CD4-positive, alpha-beta T cell (primary cell): ENCODE results near the gene ETV4. TPM values are rescaled to one million over a fixed set of nuclear protein-coding genes. Genes with fewer than 3 reads are reported as not detected.
"Not testable (repeated sequence)": the region's sequence is repeated elsewhere in the genome, so short reads cannot be mapped to it uniquely, and the experiment has no call there.

Source experiments
- ATAC-seq: fragments of 200-7000 bp; cut with Tn5 transposase; one replicate; pipeline ENCODE4 v1.10.0; 2022; ENCODE audit warnings: mild to moderate bottlenecking; ENCODE audit not compliant: poor library complexity
- CTCF ChIA-PET: fragments of 350-600 bp; sonication (Branson Sonifier 250); formaldehyde crosslinking; loops from one replicate; lab custom pipeline; 2021; ENCODE audit warnings: antibody characterized with exemption, inconsistent platforms; lab: Charles Lee
- POLR2A ChIA-PET: fragments of 350-600 bp; sonication (Branson Sonifier 250); formaldehyde crosslinking; loops from one replicate; lab custom pipeline; 2021; ENCODE audit warnings: antibody characterized with exemption, inconsistent platforms; lab: Charles Lee
- DNase-seq, 14 experiments: peaks; one replicate each; pipeline ENCODE4 v3.0.0-alpha.2; 2013 to 2020; ENCODE audit warnings: mixed read lengths in 2 of 14
- H3K27ac ChIP-seq, 2 donors: one replicate each; pipeline versions ENCODE4 v1.5.1 to v1.7.0; 2013; ENCODE audit warnings: low read length in 2 of 2, low read depth in 1 of 2, mild to moderate bottlenecking in 1 of 2
- H3K27me3 ChIP-seq, 2 experiments: 1 replicate in 1 of 2; 2 replicates in 1 of 2; pipeline versions ENCODE4 v1.6.1 to v1.7.0; 2013; ENCODE audit warnings: low read length in 2 of 2, control low read depth in 1 of 2, mild to moderate bottlenecking in 1 of 2, moderate library complexity in 1 of 2; ENCODE audit not compliant: insufficient read depth in 2 of 2, control insufficient read depth in 1 of 2
- H3K36me3 ChIP-seq: one replicate; pipeline ENCODE4 v1.6.1; 2013; ENCODE audit warnings: low read length, control low read depth; ENCODE audit not compliant: insufficient read depth
- H3K4me1 ChIP-seq: one replicate; pipeline ENCODE4 v1.6.1; 2013; ENCODE audit warnings: low read length, control low read depth; ENCODE audit not compliant: insufficient read depth
- H3K4me3 ChIP-seq: one replicate; pipeline ENCODE4 v1.5.1; 2013; ENCODE audit warnings: mild to moderate bottlenecking, low read length, moderate library complexity
- H3K9me3 ChIP-seq, 2 experiments: 1 replicate in 1 of 2; 2 replicates in 1 of 2; pipeline versions ENCODE4 v1.6.1 to v1.7.0; 2013; ENCODE audit warnings: low read length in 2 of 2, mild to moderate bottlenecking in 2 of 2, control low read depth in 1 of 2, moderate library complexity in 1 of 2; ENCODE audit not compliant: control insufficient read depth in 1 of 2, insufficient read depth in 1 of 2
- H3K27ac Mint-ChIP-seq: one replicate; pipeline ENCODE4 v1.8.0; 2020; ENCODE audit warnings: mixed read lengths
- H3K27me3 Mint-ChIP-seq: one replicate; pipeline ENCODE4 v1.8.0; 2021; ENCODE audit warnings: mixed read lengths
- H3K36me3 Mint-ChIP-seq: one replicate; pipeline ENCODE4 v1.8.0; 2021; ENCODE audit warnings: low read depth, mixed read lengths
- H3K4me1 Mint-ChIP-seq: one replicate; pipeline ENCODE4 v1.8.0; 2021; ENCODE audit warnings: low read depth, mixed read lengths
- H3K4me3 Mint-ChIP-seq: one replicate; pipeline ENCODE4 v1.8.0; 2020; ENCODE audit warnings: mild to moderate bottlenecking, mixed read lengths
- H3K9me3 Mint-ChIP-seq: one replicate; pipeline ENCODE4 v1.8.0; 2020; ENCODE audit warnings: mixed read lengths
- intact Hi-C, 2 experiments: fragments of 100-400 bp; cut with DNase I in 1 of 2; cut with micrococcal nuclease in 1 of 2; formaldehyde crosslinking; loops; one replicate each; pipeline versions ENCODE4 v1.15.1 to v1.9.0; 2023 to 2025; cut with DNase I, micrococcal nuclease
- total RNA-seq, 174 experiments: library from RNA in 2 of 174; stranded (reverse) in 2 of 174; gene quantifications; one replicate each; pipeline ENCODE4 v1.2.3 and lab custom pipeline; 2021 to 2026
- TF ChIP-seq, protein P1 (sequence below): fragments of 200-600 bp; IDR thresholded peaks from one replicate; pipeline ENCODE4 v1.8.0; 2022; ENCODE audit warnings: antibody characterized with exemption, mild to moderate bottlenecking

Gene ETV4
- total RNA-seq, 2 experiments from 2014 or later: not detected

DNA sequence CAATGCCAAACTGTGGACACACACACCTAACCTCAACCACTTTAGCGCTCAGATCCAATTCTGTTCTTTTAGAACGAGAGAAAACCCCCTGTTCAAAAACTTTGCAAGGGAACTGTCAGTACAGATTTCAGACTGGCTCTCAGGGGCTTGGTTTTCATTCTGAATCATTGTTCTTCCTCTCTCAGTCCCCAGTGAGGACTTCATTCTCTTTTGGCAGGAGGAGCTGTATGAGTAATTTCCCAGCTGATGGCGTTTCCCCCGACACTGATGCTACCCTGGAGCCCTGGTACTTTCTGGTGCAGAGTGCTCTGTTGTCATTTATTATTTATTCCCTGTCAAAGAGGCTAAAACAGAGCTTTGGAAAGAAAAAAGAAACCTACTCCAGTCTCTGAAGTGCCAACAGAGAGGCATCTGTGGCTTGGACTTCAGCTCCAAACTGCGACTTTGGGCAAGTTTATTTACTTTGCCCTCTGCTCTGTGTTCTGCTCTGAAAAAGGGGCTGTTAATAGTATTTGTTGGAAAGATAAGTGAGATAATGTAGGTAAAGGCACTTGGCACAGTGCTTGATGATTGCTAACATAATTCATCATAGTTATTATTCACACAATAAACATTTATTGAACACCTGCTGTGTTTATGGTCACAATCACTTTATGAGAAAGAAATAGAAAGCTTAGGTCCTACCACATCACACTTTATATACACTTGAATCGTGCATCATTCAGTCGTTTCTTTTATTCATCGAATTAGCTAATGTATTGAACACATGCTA, 28.3 kb downstream of the ETV4 start:
- ChIA-PET POLR2A (no interaction called here), CTCF (no interaction called here)
- TF ChIP-seq, protein P1, sequence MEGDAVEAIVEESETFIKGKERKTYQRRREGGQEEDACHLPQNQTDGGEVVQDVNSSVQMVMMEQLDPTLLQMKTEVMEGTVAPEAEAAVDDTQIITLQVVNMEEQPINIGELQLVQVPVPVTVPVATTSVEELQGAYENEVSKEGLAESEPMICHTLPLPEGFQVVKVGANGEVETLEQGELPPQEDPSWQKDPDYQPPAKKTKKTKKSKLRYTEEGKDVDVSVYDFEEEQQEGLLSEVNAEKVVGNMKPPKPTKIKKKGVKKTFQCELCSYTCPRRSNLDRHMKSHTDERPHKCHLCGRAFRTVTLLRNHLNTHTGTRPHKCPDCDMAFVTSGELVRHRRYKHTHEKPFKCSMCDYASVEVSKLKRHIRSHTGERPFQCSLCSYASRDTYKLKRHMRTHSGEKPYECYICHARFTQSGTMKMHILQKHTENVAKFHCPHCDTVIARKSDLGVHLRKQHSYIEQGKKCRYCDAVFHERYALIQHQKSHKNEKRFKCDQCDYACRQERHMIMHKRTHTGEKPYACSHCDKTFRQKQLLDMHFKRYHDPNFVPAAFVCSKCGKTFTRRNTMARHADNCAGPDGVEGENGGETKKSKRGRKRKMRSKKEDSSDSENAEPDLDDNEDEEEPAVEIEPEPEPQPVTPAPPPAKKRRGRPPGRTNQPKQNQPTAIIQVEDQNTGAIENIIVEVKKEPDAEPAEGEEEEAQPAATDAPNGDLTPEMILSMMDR: no peak
- no peak for ATAC-seq
- Mint-ChIP-seq H3K9me3 (no peaks in the 10 kb centered on the region), H3K36me3 (peaks cover 91% of the 10 kb centered on the region), H3K4me1 (no peaks in the 10 kb centered on the region), H3K4me3 (no peak overlapping the region), H3K27ac (no peak overlapping the region), H3K27me3 (no peaks in the 10 kb centered on the region)
- Histone ChIP-seq H3K36me3 (peaks cover 89% of the 10 kb centered on the region), H3K27ac (no peak overlapping the region), H3K27me3 (no peaks in the 10 kb centered on the region), H3K9me3 (no peaks in the 10 kb centered on the region), H3K4me3 (no peak overlapping the region), H3K4me1 (no peaks in the 10 kb centered on the region)
- intact Hi-C loops: no loop called here
- DNase-seq: no peak

DNA sequence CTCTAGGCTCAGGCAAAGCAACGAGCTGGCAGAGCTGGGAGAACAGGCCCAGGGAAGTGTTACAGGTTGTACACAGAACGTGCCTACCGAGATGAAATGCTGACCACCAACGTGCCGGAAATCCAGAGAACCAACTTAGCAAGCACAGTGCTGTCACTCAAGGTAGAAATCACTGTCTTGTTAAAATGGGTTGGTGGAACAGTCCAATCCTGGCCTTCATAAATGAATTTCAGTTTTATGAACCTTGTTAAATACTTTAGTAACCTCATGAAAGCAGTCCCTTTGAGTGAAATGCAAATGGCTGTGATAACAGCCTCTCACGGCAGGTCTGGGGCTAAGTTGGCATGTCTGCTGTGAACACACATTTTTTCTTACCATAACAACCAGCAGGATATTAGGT, 29.0 kb downstream of the ETV4 start:
- DNase-seq (no peak), ATAC-seq (no peak)
- no peaks in the 10 kb centered on the region for H3K9me3 ChIP-seq
- peaks cover 93% of the 10 kb centered on the region for H3K36me3 ChIP-seq
- H3K4me1 ChIP-seq: no peaks in the 10 kb centered on the region
- H3K4me3 Mint-ChIP-seq: no peak overlapping the region
- no peak overlapping the region for H3K4me3 ChIP-seq
- no peaks in the 10 kb centered on the region for H3K27me3 ChIP-seq
- intact Hi-C loops: no loop called here
- no peak overlapping the region for H3K27ac Mint-ChIP-seq
- H3K27me3 Mint-ChIP-seq: no peaks in the 10 kb centered on the region
- no peaks in the 10 kb centered on the region for H3K9me3 Mint-ChIP-seq
- no peak overlapping the region for H3K27ac ChIP-seq
- POLR2A ChIA-PET: no interaction called here
- CTCF ChIA-PET: no interaction called here
- TF ChIP-seq, protein P1: no peak
- H3K4me1 Mint-ChIP-seq: no peaks in the 10 kb centered on the region
- peaks cover 93% of the 10 kb centered on the region for H3K36me3 Mint-ChIP-seq

DNA sequence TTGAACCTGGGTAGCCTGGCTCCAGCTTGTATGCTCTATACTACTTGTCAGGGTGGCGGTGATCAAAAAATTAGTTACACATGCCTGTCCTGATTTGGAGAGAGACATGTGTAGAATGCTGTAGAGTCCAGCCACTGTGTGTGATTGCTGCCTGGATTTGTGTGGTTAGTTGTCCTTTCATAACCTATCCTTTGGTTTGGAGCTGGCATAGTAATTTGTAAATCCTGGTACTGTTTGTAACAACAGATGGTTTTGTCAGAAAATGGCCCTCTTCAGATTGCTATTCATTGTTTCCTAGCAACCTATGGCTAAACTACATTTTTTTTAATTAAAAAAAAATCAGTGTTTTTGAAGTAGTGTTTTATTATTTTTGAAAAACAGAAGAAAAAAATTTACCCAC, 30.5 kb downstream of the ETV4 start:
- H3K4me1 Mint-ChIP-seq: no peaks in the 10 kb centered on the region
- no peaks in the 10 kb centered on the region for H3K9me3 ChIP-seq
- H3K27me3 ChIP-seq: no peaks in the 10 kb centered on the region
- ChIA-PET POLR2A (interaction anchor here (0.6 kb wide), 1 partner anchor 197 kb away, joined by 5 read pairs; no protein-coding TSS in a partner anchor), CTCF (no interaction called here)
- H3K36me3 Mint-ChIP-seq: peaks cover 88% of the 10 kb centered on the region
- DNase-seq (no peak), ATAC-seq (no peak)
- H3K4me3 ChIP-seq: no peak overlapping the region
- no peaks in the 10 kb centered on the region for H3K4me1 ChIP-seq
- no peak overlapping the region for H3K4me3 Mint-ChIP-seq
- H3K27ac Mint-ChIP-seq: no peak overlapping the region
- no peaks in the 10 kb centered on the region for H3K9me3 Mint-ChIP-seq
- peaks cover 90% of the 10 kb centered on the region for H3K36me3 ChIP-seq
- no peaks in the 10 kb centered on the region for H3K27me3 Mint-ChIP-seq
- no peak overlapping the region for H3K27ac ChIP-seq
- TF ChIP-seq, protein P1: no peak
- intact Hi-C loops: no loop called here

DNA sequence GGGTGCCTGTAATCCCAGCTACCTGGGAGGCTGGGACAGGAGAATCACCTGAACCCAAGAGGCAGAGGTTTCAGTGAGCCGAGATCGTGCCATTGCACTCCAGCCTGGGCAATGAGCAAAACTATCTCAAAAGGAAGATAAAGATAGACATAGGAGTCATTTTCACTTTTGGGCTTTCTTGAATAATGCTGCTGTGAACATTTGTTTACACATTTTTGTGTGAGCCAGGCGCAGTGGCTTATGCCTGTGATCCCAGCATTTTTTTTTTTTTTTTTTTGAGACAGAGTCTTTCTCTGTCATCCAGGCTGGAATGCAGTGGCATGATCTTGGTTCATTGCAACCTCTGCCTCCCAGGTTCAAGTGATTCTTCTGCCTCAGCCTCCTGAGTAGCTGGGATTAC, 34.9 kb downstream of the ETV4 start:
- H3K4me3 Mint-ChIP-seq: not testable (repeated sequence)

DNA sequence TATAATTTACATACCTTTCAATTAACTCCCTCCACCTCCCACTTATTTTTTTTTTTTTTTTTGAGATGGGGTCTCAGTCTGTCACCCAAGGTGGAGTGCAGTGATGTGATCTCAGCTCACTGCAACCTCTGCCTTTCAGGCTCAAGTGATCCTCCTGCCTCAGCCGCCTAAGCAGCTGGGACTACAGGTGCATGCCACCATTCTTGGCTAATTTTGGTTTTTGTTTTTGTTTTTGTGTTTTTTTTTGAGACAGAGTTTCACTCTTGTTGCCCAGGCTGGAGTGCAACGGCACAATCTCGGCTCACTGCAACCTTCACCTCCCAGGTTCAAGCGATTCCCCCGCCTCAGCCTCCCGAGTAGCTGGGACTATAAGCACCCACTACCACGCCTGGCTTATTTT, 36.7 kb downstream of the ETV4 start:
- H3K27me3 ChIP-seq, H3K4me3 Mint-ChIP-seq, DNase-seq, intact Hi-C loops, H3K4me3 ChIP-seq, H3K4me1 ChIP-seq, POLR2A ChIA-PET, H3K27me3 Mint-ChIP-seq, H3K4me1 Mint-ChIP-seq, CTCF ChIA-PET, H3K9me3 ChIP-seq, ATAC-seq, H3K9me3 Mint-ChIP-seq, H3K27ac ChIP-seq, H3K27ac Mint-ChIP-seq: not testable (repeated sequence)
- H3K36me3 Mint-ChIP-seq: peaks cover 88% of the 10 kb centered on the region
- H3K36me3 ChIP-seq: peaks cover 88% of the 10 kb centered on the region

More for the DNA sequence above, 34.9 kb downstream of the ETV4 start:
- H3K4me1 Mint-ChIP-seq, H3K9me3 ChIP-seq, intact Hi-C loops, H3K27ac Mint-ChIP-seq, H3K27me3 ChIP-seq, POLR2A ChIA-PET, H3K27ac ChIP-seq, H3K9me3 Mint-ChIP-seq, CTCF ChIA-PET, H3K4me1 ChIP-seq, ATAC-seq, DNase-seq, H3K27me3 Mint-ChIP-seq, H3K4me3 ChIP-seq: not testable (repeated sequence)
- H3K36me3 Mint-ChIP-seq: peaks cover 89% of the 10 kb centered on the region
- H3K36me3 ChIP-seq: peaks cover 85% of the 10 kb centered on the region
